ENCODE measurements around the gene EVA1C. TPM values are rescaled to one million over a fixed set of nuclear protein-coding genes. Genes with fewer than 3 reads are reported as not detected.

Gene EVA1C
- total and polyA plus RNA-seq, 9 of the 15 experiments (the other 6 are each of a cell fraction or from before 2014, with no cell fraction given): 0.22 TPM; not detected in 8

DNA sequence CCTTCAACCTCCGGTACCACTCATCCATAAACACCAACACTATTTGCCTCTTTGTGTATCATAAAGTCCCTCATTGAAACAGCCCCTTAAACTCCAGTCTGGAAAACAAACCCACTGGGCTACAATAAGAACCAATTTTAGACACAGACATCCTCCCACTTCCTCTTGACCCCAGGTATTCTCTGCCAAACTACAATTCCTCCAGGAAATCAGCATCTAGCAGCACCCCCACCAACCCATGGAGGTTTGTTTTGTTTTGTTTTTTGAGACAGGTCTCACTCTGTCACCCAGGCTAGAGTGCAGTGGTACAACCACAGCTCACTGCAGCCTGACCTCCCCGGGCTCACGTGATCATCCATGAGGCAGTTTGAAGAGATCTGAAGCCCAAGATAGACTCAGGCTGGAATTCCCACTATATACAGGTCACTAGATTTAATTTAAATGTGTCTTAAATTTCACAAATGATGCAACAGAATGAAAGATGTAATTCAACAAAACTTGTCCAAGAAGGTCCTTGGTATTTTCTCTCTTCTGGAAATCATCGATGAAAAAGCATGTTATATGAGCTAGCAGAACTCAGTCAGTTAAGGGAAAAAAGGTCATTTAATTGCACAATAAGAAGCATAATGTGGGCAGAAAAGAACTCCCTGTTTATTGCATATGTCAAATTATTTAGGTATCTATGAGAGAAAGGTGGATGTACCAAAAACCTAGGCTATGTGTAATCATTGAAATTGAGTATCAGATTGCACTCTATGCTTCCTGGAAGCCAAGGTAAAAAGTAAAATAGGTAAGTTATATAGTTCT, 142.5 kb downstream of the EVA1C start (continued):
- TF ChIP-seq, protein P1, sequence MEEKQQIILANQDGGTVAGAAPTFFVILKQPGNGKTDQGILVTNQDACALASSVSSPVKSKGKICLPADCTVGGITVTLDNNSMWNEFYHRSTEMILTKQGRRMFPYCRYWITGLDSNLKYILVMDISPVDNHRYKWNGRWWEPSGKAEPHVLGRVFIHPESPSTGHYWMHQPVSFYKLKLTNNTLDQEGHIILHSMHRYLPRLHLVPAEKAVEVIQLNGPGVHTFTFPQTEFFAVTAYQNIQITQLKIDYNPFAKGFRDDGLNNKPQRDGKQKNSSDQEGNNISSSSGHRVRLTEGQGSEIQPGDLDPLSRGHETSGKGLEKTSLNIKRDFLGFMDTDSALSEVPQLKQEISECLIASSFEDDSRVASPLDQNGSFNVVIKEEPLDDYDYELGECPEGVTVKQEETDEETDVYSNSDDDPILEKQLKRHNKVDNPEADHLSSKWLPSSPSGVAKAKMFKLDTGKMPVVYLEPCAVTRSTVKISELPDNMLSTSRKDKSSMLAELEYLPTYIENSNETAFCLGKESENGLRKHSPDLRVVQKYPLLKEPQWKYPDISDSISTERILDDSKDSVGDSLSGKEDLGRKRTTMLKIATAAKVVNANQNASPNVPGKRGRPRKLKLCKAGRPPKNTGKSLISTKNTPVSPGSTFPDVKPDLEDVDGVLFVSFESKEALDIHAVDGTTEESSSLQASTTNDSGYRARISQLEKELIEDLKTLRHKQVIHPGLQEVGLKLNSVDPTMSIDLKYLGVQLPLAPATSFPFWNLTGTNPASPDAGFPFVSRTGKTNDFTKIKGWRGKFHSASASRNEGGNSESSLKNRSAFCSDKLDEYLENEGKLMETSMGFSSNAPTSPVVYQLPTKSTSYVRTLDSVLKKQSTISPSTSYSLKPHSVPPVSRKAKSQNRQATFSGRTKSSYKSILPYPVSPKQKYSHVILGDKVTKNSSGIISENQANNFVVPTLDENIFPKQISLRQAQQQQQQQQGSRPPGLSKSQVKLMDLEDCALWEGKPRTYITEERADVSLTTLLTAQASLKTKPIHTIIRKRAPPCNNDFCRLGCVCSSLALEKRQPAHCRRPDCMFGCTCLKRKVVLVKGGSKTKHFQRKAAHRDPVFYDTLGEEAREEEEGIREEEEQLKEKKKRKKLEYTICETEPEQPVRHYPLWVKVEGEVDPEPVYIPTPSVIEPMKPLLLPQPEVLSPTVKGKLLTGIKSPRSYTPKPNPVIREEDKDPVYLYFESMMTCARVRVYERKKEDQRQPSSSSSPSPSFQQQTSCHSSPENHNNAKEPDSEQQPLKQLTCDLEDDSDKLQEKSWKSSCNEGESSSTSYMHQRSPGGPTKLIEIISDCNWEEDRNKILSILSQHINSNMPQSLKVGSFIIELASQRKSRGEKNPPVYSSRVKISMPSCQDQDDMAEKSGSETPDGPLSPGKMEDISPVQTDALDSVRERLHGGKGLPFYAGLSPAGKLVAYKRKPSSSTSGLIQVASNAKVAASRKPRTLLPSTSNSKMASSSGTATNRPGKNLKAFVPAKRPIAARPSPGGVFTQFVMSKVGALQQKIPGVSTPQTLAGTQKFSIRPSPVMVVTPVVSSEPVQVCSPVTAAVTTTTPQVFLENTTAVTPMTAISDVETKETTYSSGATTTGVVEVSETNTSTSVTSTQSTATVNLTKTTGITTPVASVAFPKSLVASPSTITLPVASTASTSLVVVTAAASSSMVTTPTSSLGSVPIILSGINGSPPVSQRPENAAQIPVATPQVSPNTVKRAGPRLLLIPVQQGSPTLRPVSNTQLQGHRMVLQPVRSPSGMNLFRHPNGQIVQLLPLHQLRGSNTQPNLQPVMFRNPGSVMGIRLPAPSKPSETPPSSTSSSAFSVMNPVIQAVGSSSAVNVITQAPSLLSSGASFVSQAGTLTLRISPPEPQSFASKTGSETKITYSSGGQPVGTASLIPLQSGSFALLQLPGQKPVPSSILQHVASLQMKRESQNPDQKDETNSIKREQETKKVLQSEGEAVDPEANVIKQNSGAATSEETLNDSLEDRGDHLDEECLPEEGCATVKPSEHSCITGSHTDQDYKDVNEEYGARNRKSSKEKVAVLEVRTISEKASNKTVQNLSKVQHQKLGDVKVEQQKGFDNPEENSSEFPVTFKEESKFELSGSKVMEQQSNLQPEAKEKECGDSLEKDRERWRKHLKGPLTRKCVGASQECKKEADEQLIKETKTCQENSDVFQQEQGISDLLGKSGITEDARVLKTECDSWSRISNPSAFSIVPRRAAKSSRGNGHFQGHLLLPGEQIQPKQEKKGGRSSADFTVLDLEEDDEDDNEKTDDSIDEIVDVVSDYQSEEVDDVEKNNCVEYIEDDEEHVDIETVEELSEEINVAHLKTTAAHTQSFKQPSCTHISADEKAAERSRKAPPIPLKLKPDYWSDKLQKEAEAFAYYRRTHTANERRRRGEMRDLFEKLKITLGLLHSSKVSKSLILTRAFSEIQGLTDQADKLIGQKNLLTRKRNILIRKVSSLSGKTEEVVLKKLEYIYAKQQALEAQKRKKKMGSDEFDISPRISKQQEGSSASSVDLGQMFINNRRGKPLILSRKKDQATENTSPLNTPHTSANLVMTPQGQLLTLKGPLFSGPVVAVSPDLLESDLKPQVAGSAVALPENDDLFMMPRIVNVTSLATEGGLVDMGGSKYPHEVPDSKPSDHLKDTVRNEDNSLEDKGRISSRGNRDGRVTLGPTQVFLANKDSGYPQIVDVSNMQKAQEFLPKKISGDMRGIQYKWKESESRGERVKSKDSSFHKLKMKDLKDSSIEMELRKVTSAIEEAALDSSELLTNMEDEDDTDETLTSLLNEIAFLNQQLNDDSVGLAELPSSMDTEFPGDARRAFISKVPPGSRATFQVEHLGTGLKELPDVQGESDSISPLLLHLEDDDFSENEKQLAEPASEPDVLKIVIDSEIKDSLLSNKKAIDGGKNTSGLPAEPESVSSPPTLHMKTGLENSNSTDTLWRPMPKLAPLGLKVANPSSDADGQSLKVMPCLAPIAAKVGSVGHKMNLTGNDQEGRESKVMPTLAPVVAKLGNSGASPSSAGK (IDR thresholded peaks at IDR 0.05): peak; percentile 59
- TF ChIP-seq MYC (IDR thresholded peaks at IDR 0.05; ENCODE audit: low read depth, low read length): no peak; the same call in 1 of the 2 replicates
- no peak for TF ChIP-seq MYC (CRISPR knock-in tag; IDR thresholded peaks at IDR 0.05; ENCODE audit: borderline replicate concordance, low read depth)
- TF ChIP-seq, protein P2, sequence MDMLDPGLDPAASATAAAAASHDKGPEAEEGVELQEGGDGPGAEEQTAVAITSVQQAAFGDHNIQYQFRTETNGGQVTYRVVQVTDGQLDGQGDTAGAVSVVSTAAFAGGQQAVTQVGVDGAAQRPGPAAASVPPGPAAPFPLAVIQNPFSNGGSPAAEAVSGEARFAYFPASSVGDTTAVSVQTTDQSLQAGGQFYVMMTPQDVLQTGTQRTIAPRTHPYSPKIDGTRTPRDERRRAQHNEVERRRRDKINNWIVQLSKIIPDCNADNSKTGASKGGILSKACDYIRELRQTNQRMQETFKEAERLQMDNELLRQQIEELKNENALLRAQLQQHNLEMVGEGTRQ (CRISPR knock-in tag; IDR thresholded peaks at IDR 0.05): peak; percentile 92
- no peak for TF ChIP-seq CEBPG (CRISPR knock-in tag; IDR thresholded peaks at IDR 0.05)
- peak; percentile 63 to 92; a peak in 3 of 4 replicates for TF ChIP-seq CEBPG (tag; conservative IDR thresholded peaks at IDR 0.05 in 1 of 2, IDR thresholded peaks at IDR 0.05 in 1 of 2)
- TF ChIP-seq KLF13 (tag; IDR thresholded peaks at IDR 0.05; ENCODE audit: borderline replicate concordance, low read depth): no peak
- peak; percentile 14; the same call in 1 of the 2 replicates for TF ChIP-seq CXXC5 (CRISPR knock-in tag; IDR thresholded peaks at IDR 0.05)
- peak; percentile 86 for TF ChIP-seq BHLHE40 (IDR thresholded peaks at IDR 0.05; ENCODE audit: low read length)
- peak; percentile 53; the same call in 1 of the 2 replicates for TF ChIP-seq NR2C1 (IDR thresholded peaks at IDR 0.05)
- peak; percentile 42; the same call in 1 of the 2 replicates for TF ChIP-seq NR2C1 (tag; IDR thresholded peaks at IDR 0.05)
- peak; percentile 84; the same call in 1 of the 2 replicates for TF ChIP-seq TOE1 (IDR thresholded peaks at IDR 0.05; ENCODE audit: borderline replicate concordance)
- TF ChIP-seq TOE1 (CRISPR knock-in tag; IDR thresholded peaks at IDR 0.05; ENCODE audit: borderline replicate concordance, low read depth): no peak
